CD8-positive, alpha-beta memory T cell (primary cell): ENCODE measurements around the gene AK4. TPM values are rescaled to one million over a fixed set of nuclear protein-coding genes. Genes with fewer than 3 reads are reported as not detected.

Experiments used
- CTCF ChIA-PET: fragments of 350-600 bp; sonication (Branson Sonifier 250); formaldehyde crosslinking; loops from one replicate; lab custom pipeline; 2021; ENCODE audit warnings: antibody characterized with exemption; lab: Charles Lee
- POLR2A ChIA-PET: fragments of 350-600 bp; sonication (Branson Sonifier 250); formaldehyde crosslinking; loops from one replicate; lab custom pipeline; 2021; ENCODE audit warnings: antibody characterized with exemption; lab: Charles Lee
- DNase-seq, 5 donors: peaks; one replicate each; pipeline versions ENCODE4 v3.0.0 to v3.0.0-alpha.2; 2020 to 2022; ENCODE audit warnings: mixed read lengths in 1 of 5
- H3K27ac ChIP-seq: one replicate; pipeline ENCODE4 v1.7.0; 2013; ENCODE audit warnings: low read depth, mild to moderate bottlenecking, low read length, moderate library complexity
- H3K27me3 ChIP-seq: 2 replicates; pipeline ENCODE4 v1.7.0; 2013; ENCODE audit warnings: low read length, mild to moderate bottlenecking; ENCODE audit not compliant: insufficient read depth, poor library complexity, severe bottlenecking
- H3K36me3 ChIP-seq: 2 replicates; pipeline ENCODE4 v1.7.0; 2013; ENCODE audit warnings: mild to moderate bottlenecking, low read length, moderate library complexity; ENCODE audit not compliant: insufficient read depth
- H3K4me1 ChIP-seq: 2 replicates; pipeline ENCODE4 v1.7.0; 2013; ENCODE audit warnings: mild to moderate bottlenecking, low read length, moderate library complexity; ENCODE audit not compliant: insufficient read depth
- H3K4me3 ChIP-seq: 2 replicates; pipeline ENCODE4 v1.7.0; 2013; ENCODE audit warnings: mild to moderate bottlenecking, low read length
- H3K9me3 ChIP-seq: 2 replicates; pipeline ENCODE4 v1.7.0; 2013; ENCODE audit warnings: mild to moderate bottlenecking, low read length
- H3K27ac Mint-ChIP-seq, 8 donors: one replicate each; pipeline ENCODE4 v1.8.0; 2020 to 2021; ENCODE audit warnings: mixed read lengths in 8 of 8, mild to moderate bottlenecking in 6 of 8, inconsistent platforms in 3 of 8, moderate library complexity in 3 of 8
- H3K27me3 Mint-ChIP-seq, 2 donors: one replicate each; pipeline ENCODE4 v1.8.0; 2020 to 2021; ENCODE audit warnings: mixed read lengths in 2 of 2, mild to moderate bottlenecking in 1 of 2, moderate library complexity in 1 of 2
- H3K36me3 Mint-ChIP-seq, 3 donors: one replicate each; pipeline ENCODE4 v1.8.0; 2020 to 2021; ENCODE audit warnings: mixed read lengths in 3 of 3, inconsistent platforms in 1 of 3, mild to moderate bottlenecking in 1 of 3
- H3K4me1 Mint-ChIP-seq, 3 donors: one replicate each; pipeline ENCODE4 v1.8.0; 2020 to 2021; ENCODE audit warnings: mixed read lengths in 3 of 3, inconsistent platforms in 1 of 3, mild to moderate bottlenecking in 1 of 3
- H3K4me3 Mint-ChIP-seq, 7 donors: one replicate each; pipeline ENCODE4 v1.8.0; 2020 to 2021; ENCODE audit warnings: mixed read lengths in 7 of 7, mild to moderate bottlenecking in 6 of 7, moderate library complexity in 4 of 7, inconsistent platforms in 2 of 7
- H3K9me3 Mint-ChIP-seq, 5 donors: one replicate each; pipeline ENCODE4 v1.8.0; 2020 to 2022; ENCODE audit warnings: mixed read lengths in 5 of 5, mild to moderate bottlenecking in 3 of 5, moderate library complexity in 2 of 5, inconsistent platforms in 1 of 5
- polyA plus RNA-seq: library from polyadenylated mRNA; unstranded; fragments of 300-500 nt; fragmentation: Illumina TruSeq; gene quantifications from one replicate; pipeline ENCODE4 v1.2.3, GENCODE V29; 2021
- total RNA-seq, 2 experiments: library from RNA; stranded (reverse); gene quantifications; one replicate each; pipeline ENCODE4 v1.2.3, GENCODE V29; 2021

The AK4 gene
- total and polyA plus RNA-seq, 3 experiments from 2014 or later: 0.08 to 32.2 (median 29.9) TPM

DNA sequence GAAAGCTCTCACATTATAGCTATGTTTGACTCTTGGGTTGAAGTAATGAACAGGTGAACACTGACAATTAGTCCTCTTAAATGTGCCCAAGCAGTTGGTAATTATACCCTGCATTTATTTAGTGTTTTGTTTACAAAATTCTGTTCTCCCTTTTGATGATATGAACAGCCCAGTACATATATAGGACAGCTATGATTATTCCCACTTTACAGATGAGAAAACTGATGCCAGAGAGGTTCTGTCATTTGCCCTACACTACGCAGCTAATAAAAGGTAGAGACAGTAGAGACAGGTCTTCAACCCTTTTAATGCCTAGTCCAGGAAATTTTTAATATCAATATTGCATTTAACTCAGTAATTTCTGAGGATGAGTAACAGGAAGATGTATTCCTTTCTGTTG lies 115.3 kb downstream of the AK4 start:
- H3K9me3 Mint-ChIP-seq: no peaks in the 10 kb centered on the region
- H3K27me3 Mint-ChIP-seq: peaks cover 13 to 21% of the 10 kb centered on the region in 2 donors
- H3K27ac Mint-ChIP-seq: peak overlapping the region in 1 of 8 donors; percentile 10
- H3K4me3 Mint-ChIP-seq: no peak overlapping the region
- Histone ChIP-seq H3K27me3 (no peaks in the 10 kb centered on the region), H3K4me3 (no peak overlapping the region), H3K4me1 (peaks cover 14% of the 10 kb centered on the region), H3K36me3 (no peaks in the 10 kb centered on the region), H3K9me3 (no peaks in the 10 kb centered on the region), H3K27ac (no peak overlapping the region)
- CTCF ChIA-PET: interaction anchor here (1.3 kb wide), 1 partner anchor 9 kb away, joined by 3 read pairs; no protein-coding TSS in a partner anchor
- POLR2A ChIA-PET: interaction anchor here (0.8 kb wide), 1 partner anchor 9 kb away, joined by 4 read pairs; no protein-coding TSS in a partner anchor
- no peaks in the 10 kb centered on the region for H3K36me3 Mint-ChIP-seq
- H3K4me1 Mint-ChIP-seq: peaks cover 20 to 52% (median 21%) of the 10 kb centered on the region in 3 donors
- no peak for DNase-seq

DNA sequence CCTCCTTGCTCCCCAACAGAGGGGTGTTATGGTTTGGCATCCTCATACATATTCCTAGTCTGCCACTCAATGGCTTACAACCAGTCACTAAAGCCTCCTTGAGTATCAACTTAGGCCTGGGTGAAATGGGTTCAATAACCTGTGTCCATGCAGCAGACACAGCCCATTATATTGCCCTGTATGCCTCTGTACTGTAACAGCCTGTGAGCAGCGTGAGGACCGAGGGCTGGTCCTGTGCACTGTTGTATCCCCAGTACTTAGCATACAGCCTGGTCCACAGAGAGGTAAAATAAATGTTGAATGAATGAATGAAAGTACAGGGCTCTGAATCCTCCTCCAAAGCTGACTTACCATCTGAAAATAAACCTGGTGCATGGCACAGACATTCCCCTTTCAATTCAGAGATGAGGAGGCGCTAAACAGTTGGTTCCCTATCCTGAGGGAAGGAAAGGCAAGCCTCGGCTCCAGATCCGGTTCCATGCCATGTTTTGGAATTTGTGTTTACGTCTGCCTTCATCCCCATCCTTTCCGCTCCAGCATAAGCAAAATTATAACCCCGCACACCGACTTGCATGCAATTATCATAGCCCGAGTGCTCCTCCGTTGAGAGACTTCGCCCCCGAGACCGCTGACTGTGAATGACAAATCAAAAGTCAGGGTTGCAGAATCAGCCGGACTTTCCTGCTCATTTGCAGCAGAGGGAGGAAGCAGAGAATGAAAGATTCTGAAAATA lies 116.4 kb downstream of the AK4 start:
- Mint-ChIP-seq H3K4me1 (peaks cover 20 to 47% (median 21%) of the 10 kb centered on the region in 3 donors), H3K27me3 (peaks cover 13 to 21% of the 10 kb centered on the region in 2 donors), H3K27ac (peak overlapping the region in 4 of 8 donors; percentile 30 to 75 (median 48)), H3K36me3 (no peaks in the 10 kb centered on the region), H3K4me3 (peak overlapping the region; percentile 24 to 77 (median 63)), H3K9me3 (no peaks in the 10 kb centered on the region)
- Histone ChIP-seq H3K36me3 (no peaks in the 10 kb centered on the region), H3K4me1 (peaks cover 14% of the 10 kb centered on the region), H3K9me3 (no peaks in the 10 kb centered on the region), H3K27me3 (no peaks in the 10 kb centered on the region), H3K27ac (no peak overlapping the region), H3K4me3 (no peak overlapping the region)
- ChIA-PET POLR2A (interaction anchor here (4.2 kb wide), 1 partner anchor 10 kb away, joined by 18 read pairs; no protein-coding TSS in a partner anchor), CTCF (no interaction called here)
- no peak for DNase-seq

DNA sequence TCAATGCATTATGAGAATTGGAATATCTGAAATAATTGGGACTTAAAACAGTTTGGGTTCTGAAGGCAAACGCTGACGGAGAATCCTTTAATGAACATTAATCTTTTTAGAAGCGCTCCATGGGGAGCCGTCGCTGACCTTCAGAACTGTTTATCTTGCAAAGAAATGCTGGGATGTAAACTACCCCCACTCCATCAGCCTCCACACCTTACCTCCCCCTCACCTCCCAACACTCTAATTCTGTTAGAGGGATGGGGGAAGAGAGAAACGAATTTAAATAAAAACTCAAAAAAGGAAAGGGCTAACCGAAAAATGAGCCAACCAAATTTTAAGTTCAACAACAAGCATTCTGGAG lies 117.3 kb downstream of the AK4 start:
- no peaks in the 10 kb centered on the region for H3K27me3 ChIP-seq
- DNase-seq: no peak
- Mint-ChIP-seq H3K36me3 (no peaks in the 10 kb centered on the region), H3K27ac (peak overlapping the region in 1 of 8 donors; percentile 59), H3K4me1 (peaks cover 20 to 43% (median 21%) of the 10 kb centered on the region in 3 donors), H3K4me3 (peak overlapping the region; percentile 63 to 88 (median 77)), H3K9me3 (no peaks in the 10 kb centered on the region), H3K27me3 (peaks cover 19 to 24% of the 10 kb centered on the region in 2 donors)
- no peaks in the 10 kb centered on the region for H3K36me3 ChIP-seq
- peak overlapping the region; percentile 57 for H3K4me3 ChIP-seq
- POLR2A ChIA-PET: interaction anchor here (4.2 kb wide), 1 partner anchor 11 kb away, joined by 18 read pairs; no protein-coding TSS in a partner anchor
- no peaks in the 10 kb centered on the region for H3K9me3 ChIP-seq
- H3K27ac ChIP-seq: no peak overlapping the region
- peaks cover 14% of the 10 kb centered on the region for H3K4me1 ChIP-seq
- CTCF ChIA-PET: no interaction called here

DNA sequence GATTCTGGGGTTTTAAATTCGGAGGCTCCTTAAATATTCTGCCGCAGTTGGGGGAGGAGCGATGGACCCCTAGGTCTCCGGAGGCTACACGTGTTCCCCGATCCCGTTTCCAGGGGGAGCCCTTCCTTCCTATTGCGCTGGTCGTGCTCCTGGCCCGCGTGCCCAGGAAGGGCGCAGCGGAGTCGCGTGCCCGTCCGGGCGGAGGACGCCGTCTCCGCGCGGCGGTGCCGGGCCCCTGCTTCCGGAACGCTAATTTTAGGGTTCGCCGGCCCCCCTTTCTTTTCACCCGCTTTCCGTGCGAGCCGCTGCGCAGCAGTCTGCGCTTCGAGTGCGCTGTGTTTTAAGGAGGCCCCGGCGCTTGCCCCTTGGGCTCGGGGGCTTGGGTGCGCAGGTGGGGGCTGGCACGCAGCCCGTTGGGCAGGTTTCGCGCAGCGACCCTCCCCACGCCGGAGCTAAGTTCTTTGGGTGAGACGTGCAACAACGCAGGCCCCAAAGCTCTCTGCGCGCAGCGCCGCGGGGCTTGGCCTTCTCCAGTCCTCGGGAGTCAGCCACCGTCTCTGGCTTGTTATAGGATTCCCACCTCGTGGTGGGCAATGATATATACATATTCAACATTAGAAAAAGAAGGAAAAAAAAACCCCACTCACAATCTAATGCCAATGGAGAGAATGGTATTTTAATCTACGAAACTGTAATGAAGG lies 117.8 kb downstream of the AK4 start:
- ChIA-PET CTCF (interaction anchor here (1.0 kb wide), 2 partner anchors 11 to 30 kb away, joined by 4 to 6 read pairs; no protein-coding TSS in a partner anchor), POLR2A (interaction anchor here (4.2 kb wide), 1 partner anchor 11 kb away, joined by 18 read pairs; no protein-coding TSS in a partner anchor)
- peak; percentile 21 to 64 (median 47) for DNase-seq
- H3K27ac ChIP-seq: no peak overlapping the region
- H3K9me3 Mint-ChIP-seq: no peaks in the 10 kb centered on the region
- peaks cover 14% of the 10 kb centered on the region for H3K4me1 ChIP-seq
- H3K4me3 Mint-ChIP-seq: peak overlapping the region; percentile 63 to 88 (median 77)
- H3K27me3 Mint-ChIP-seq: peaks cover 19 to 24% of the 10 kb centered on the region in 2 donors
- no peaks in the 10 kb centered on the region for H3K36me3 Mint-ChIP-seq
- H3K36me3 ChIP-seq: no peaks in the 10 kb centered on the region
- peaks cover 20 to 38% (median 21%) of the 10 kb centered on the region in 3 donors for H3K4me1 Mint-ChIP-seq
- no peaks in the 10 kb centered on the region for H3K27me3 ChIP-seq
- H3K27ac Mint-ChIP-seq: peak overlapping the region in 5 of 8 donors; percentile 35 to 84 (median 75)
- peak overlapping the region; percentile 57 for H3K4me3 ChIP-seq
- no peaks in the 10 kb centered on the region for H3K9me3 ChIP-seq

DNA sequence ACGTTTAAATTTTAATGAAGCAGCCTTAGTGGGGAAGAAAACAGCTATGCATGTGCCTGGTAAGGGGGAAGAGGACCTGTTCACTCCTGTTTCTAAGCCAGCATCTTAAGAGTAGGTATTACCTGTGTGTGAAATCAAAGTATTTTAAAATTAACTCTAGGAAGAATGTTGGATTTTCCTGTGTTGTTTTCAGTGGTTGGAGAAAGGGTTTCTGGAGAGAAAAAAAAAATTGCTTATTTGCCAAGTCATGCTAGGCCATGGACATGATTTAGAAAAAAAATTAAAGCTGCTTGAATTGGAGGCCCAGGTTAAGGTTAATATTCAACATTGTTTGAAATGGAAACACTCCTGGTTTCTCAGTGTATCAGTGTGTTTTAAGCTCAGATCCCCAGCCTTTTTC lies 118.5 kb downstream of the AK4 start:
- no peak for DNase-seq
- Mint-ChIP-seq H3K27me3 (peaks cover 19 to 25% of the 10 kb centered on the region in 2 donors), H3K4me1 (peaks cover 20 to 35% (median 21%) of the 10 kb centered on the region in 3 donors), H3K4me3 (peak overlapping the region; percentile 63 to 88 (median 77)), H3K27ac (peak overlapping the region in 3 of 8 donors; percentile 54 to 75 (median 58)), H3K9me3 (no peaks in the 10 kb centered on the region), H3K36me3 (no peaks in the 10 kb centered on the region)
- Histone ChIP-seq H3K4me1 (peaks cover 14% of the 10 kb centered on the region), H3K9me3 (no peaks in the 10 kb centered on the region), H3K36me3 (no peaks in the 10 kb centered on the region), H3K4me3 (peak overlapping the region; percentile 57), H3K27ac (no peak overlapping the region), H3K27me3 (no peaks in the 10 kb centered on the region)
- ChIA-PET POLR2A (interaction anchor here (0.7 to 4.2 kb wide), 2 partner anchors 12 to 155 kb away, joined by 3 to 18 read pairs; no protein-coding TSS in a partner anchor), CTCF (interaction anchor here (1.0 to 1.1 kb wide), 3 partner anchors 12 to 192 kb away, joined by 3 to 6 read pairs (median 4); no protein-coding TSS in a partner anchor)

DNA sequence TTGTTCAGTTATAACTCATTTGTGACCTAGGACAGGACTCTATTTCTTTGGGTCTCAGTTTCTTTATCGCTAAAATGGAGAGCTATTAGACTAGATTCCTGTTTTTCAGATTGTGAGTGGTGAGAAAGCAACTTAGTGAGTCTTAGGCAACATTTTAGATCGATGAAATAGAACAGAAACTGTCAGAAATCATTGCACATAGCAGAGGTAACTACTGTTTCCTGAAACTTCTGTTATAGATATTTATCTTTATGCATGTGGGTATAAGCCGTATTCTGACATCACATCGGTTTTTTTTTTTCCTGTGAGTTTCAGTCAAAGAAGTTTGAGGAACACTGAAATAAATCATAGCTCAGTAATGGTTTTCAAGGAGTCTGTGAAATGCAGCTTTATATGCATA lies 119.3 kb downstream of the AK4 start:
- no peaks in the 10 kb centered on the region for H3K36me3 Mint-ChIP-seq
- Histone ChIP-seq H3K27ac (no peak overlapping the region), H3K4me3 (no peak overlapping the region), H3K36me3 (no peaks in the 10 kb centered on the region), H3K4me1 (peaks cover 14% of the 10 kb centered on the region), H3K9me3 (no peaks in the 10 kb centered on the region), H3K27me3 (no peaks in the 10 kb centered on the region)
- no peaks in the 10 kb centered on the region for H3K9me3 Mint-ChIP-seq
- H3K4me3 Mint-ChIP-seq: peak overlapping the region in 2 of 7 donors; percentile 18 to 46
- peak overlapping the region in 1 of 8 donors; percentile 21 for H3K27ac Mint-ChIP-seq
- H3K27me3 Mint-ChIP-seq: peaks cover 19 to 27% of the 10 kb centered on the region in 2 donors
- peaks cover 20 to 35% (median 21%) of the 10 kb centered on the region in 3 donors for H3K4me1 Mint-ChIP-seq
- DNase-seq: no peak
- ChIA-PET CTCF (interaction anchor here (1.1 to 1.2 kb wide), 2 partner anchors 13 to 192 kb away, joined by 3 to 4 read pairs; no protein-coding TSS in a partner anchor), POLR2A (interaction anchor here (4.2 kb wide), 1 partner anchor 13 kb away, joined by 18 read pairs; no protein-coding TSS in a partner anchor)

DNA sequence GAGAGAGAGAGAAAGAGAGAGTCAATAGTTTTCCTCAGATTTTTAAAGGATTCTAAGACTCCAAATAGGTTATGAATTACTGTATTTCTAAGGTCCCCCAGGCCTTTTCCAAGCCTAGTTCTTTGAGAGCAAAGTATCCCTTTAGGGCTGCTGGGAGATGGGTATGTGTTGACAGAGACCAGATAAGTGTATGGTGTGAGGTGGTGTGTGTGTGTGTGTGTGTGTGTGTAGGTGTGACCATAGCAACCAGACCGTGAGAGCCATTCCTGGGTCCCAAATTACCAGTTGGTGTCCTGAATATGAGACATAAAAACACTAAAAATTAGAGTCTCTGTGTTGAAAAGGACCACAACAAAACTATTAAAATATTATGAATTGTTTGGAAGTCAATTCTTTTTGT lies 119.7 kb downstream of the AK4 start:
- H3K4me3 ChIP-seq: no peak overlapping the region
- H3K4me1 ChIP-seq: peaks cover 14% of the 10 kb centered on the region
- Mint-ChIP-seq H3K27ac (peak overlapping the region in 1 of 8 donors; percentile 51), H3K4me3 (no peak overlapping the region), H3K9me3 (no peaks in the 10 kb centered on the region), H3K4me1 (peaks cover 20 to 35% (median 21%) of the 10 kb centered on the region in 3 donors), H3K27me3 (peaks cover 19 to 27% of the 10 kb centered on the region in 2 donors), H3K36me3 (no peaks in the 10 kb centered on the region)
- no peaks in the 10 kb centered on the region for H3K36me3 ChIP-seq
- no peak for DNase-seq
- ChIA-PET POLR2A (interaction anchor here (4.2 kb wide), 1 partner anchor 13 kb away, joined by 18 read pairs; no protein-coding TSS in a partner anchor), CTCF (interaction anchor here (1.1 to 1.2 kb wide), 2 partner anchors 13 to 193 kb away, joined by 3 to 4 read pairs; no protein-coding TSS in a partner anchor)
- H3K9me3 ChIP-seq: no peaks in the 10 kb centered on the region
- H3K27ac ChIP-seq: no peak overlapping the region
- no peaks in the 10 kb centered on the region for H3K27me3 ChIP-seq
